Measurements from ENCODE around the gene PNMA6E. TPM values are rescaled to one million over a fixed set of nuclear protein-coding genes. Genes with fewer than 3 reads are reported as not detected.

Gene PNMA6E
- total and polyA plus RNA-seq, 9 of the 15 experiments (the other 6 are each of a cell fraction or from before 2014, with no cell fraction given) = 0.03 TPM; not detected in 8

DNA sequence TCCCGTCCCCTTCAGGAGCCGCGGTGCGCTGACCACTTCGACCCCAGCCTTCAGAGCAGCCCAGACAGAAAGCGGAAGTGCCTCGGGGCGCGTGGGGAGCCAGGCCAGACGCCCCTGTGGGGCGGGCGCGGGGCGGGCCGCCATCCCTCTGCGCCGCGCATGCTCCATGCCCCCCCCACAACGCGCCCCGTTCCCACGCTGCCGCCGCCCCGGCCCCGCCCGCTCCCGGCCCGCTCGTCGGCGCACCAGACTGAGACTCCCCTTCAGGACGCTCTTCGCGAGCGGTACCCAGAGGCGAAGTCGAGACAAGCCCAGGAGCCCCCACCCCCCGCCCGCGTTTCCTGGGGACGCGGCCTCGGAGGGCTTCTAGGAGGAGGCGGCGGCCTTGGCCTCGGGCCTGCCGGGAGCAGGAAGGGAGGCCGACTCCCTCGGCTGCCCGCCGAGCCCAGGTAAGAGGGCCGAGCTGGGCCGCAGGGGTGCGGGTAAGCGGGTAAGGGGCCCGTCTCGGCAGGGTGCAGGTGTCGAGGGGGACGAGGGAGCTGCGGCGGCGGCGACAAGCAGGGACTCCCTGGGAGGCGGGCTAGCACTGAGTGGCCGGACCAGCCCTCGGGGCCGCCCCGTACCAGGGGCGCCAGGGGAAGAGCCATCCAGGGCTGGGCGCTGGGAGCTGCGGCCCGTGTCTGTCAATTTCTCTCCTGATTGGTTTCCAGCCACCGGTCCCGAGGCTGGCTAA lies 10.3 kb upstream of the PNMA6E start, which contains the start of gene ZFP92 (continued):
- TF ChIP-seq CSDE1 (IDR thresholded peaks at IDR 0.05) (no peak), ZNF583 (CRISPR knock-in tag; IDR thresholded peaks at IDR 0.05) (no peak), SLC30A9 (CRISPR knock-in tag; IDR thresholded peaks at IDR 0.05) (no peak), HCFC1 (IDR thresholded peaks at IDR 0.05; ENCODE audit: low read depth, low read length) (no peak), NR2C2 (CRISPR knock-in tag; IDR thresholded peaks at IDR 0.05) (no peak; the same call in 1 of the 2 replicates), NR2C2 (tag; IDR thresholded peaks at IDR 0.05) (0 out of 2 replicates have a peak, but pooled peaks have one; percentile 31), TAL1 (IDR thresholded peaks at IDR 0.05) (no peak), YBX1 (IDR thresholded peaks at IDR 0.05) (no peak), NCOA6 (IDR thresholded peaks at IDR 0.05) (no peak), ETV5 (CRISPR knock-in tag; IDR thresholded peaks at IDR 0.05; ENCODE audit: low read depth) (no peak), ZFP1 (CRISPR knock-in tag; IDR thresholded peaks at IDR 0.05) (no peak), ELF1 (tag; IDR thresholded peaks at IDR 0.05) (peak; percentile 66), XRCC3 (IDR thresholded peaks at IDR 0.05) (no peak), ZNF778 (CRISPR knock-in tag; IDR thresholded peaks at IDR 0.05) (no peak), ZNF57 (CRISPR knock-in tag; IDR thresholded peaks at IDR 0.05) (no peak), RFX7 (CRISPR knock-in tag; IDR thresholded peaks at IDR 0.05) (no peak), MCM7 (IDR thresholded peaks at IDR 0.05) (no peak), ETV6 (IDR thresholded peaks at IDR 0.05; ENCODE audit: borderline replicate concordance in 1 of 2, low read depth in 2 of 2, low read length in 1 of 2) (no peak), ETV6 (CRISPR knock-in tag; IDR thresholded peaks at IDR 0.05; ENCODE audit: borderline replicate concordance) (no peak), MAZ (CRISPR knock-in tag; conservative IDR thresholded peaks at IDR 0.05 in 1 of 2, IDR thresholded peaks at IDR 0.05 in 1 of 2) (peak in 1 of 2 experiments; percentile 68; a peak in 2 of 4 replicates), ZBTB1 (CRISPR knock-in tag; IDR thresholded peaks at IDR 0.05; ENCODE audit: borderline replicate concordance, low read depth) (no peak), STAT5A (IDR thresholded peaks at IDR 0.05; ENCODE audit: borderline replicate concordance, low read length) (no peak)
- TF ChIP-seq, protein P1, sequence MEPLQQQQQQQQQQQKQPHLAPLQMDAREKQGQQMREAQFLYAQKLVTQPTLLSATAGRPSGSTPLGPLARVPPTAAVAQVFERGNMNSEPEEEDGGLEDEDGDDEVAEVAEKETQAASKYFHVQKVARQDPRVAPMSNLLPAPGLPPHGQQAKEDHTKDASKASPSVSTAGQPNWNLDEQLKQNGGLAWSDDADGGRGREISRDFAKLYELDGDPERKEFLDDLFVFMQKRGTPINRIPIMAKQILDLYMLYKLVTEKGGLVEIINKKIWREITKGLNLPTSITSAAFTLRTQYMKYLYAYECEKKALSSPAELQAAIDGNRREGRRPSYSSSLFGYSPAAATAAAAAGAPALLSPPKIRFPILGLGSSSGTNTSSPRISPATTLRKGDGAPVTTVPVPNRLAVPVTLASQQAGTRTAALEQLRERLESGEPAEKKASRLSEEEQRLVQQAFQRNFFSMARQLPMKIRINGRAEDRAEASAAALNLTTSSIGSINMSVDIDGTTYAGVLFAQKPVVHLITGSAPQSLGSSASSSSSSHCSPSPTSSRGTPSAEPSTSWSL (CRISPR knock-in tag; IDR thresholded peaks at IDR 0.05; ENCODE audit: borderline replicate concordance) = no peak
- TF ChIP-seq, protein P2, sequence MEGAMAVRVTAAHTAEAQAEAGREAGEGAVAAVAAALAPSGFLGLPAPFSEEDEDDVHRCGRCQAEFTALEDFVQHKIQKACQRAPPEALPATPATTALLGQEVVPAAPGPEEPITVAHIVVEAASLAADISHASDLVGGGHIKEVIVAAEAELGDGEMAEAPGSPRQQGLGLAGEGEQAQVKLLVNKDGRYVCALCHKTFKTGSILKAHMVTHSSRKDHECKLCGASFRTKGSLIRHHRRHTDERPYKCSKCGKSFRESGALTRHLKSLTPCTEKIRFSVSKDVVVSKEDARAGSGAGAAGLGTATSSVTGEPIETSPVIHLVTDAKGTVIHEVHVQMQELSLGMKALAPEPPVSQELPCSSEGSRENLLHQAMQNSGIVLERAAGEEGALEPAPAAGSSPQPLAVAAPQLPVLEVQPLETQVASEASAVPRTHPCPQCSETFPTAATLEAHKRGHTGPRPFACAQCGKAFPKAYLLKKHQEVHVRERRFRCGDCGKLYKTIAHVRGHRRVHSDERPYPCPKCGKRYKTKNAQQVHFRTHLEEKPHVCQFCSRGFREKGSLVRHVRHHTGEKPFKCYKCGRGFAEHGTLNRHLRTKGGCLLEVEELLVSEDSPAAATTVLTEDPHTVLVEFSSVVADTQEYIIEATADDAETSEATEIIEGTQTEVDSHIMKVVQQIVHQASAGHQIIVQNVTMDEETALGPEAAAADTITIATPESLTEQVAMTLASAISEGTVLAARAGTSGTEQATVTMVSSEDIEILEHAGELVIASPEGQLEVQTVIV (CRISPR knock-in tag; IDR thresholded peaks at IDR 0.05; ENCODE audit: borderline replicate concordance) = no peak
- TF ChIP-seq, protein P3, sequence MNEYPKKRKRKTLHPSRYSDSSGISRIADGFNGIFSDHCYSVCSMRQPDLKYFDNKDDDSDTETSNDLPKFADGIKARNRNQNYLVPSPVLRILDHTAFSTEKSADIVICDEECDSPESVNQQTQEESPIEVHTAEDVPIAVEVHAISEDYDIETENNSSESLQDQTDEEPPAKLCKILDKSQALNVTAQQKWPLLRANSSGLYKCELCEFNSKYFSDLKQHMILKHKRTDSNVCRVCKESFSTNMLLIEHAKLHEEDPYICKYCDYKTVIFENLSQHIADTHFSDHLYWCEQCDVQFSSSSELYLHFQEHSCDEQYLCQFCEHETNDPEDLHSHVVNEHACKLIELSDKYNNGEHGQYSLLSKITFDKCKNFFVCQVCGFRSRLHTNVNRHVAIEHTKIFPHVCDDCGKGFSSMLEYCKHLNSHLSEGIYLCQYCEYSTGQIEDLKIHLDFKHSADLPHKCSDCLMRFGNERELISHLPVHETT (CRISPR knock-in tag; conservative IDR thresholded peaks at IDR 0.05 in 1 of 2, IDR thresholded peaks at IDR 0.05 in 1 of 2) = peak in 1 of 2 experiments; percentile 83; a peak in 2 of 4 replicates

All from K562 (cell line).